Lower lobe of right lung (tissue), 2 donors: ENCODE results near the gene NOL9. TPM values are rescaled to one million over a fixed set of nuclear protein-coding genes. Genes with fewer than 3 reads are reported as not detected.
A peak's percentile ranks its signal among the peaks of the same experiment; 100 is the strongest.

Source experiments
- ATAC-seq, 2 donors: fragments of 200-7000 bp; cut with Tn5 transposase; one replicate each; pipeline ENCODE4 v1.9.1; 2020 to 2022; ENCODE audit warnings: mild to moderate bottlenecking in 2 of 2, moderate library complexity in 2 of 2
- DNase-seq: peaks from one replicate; pipeline ENCODE4 v3.0.0-alpha.2; 2020
- H3K27ac ChIP-seq: fragments of 200-600 bp; one replicate; pipeline ENCODE4 v1.8.0; 2022
- H3K27me3 ChIP-seq: fragments of 200-600 bp; one replicate; pipeline ENCODE4 v1.8.0; 2022; ENCODE audit warnings: low read depth
- H3K36me3 ChIP-seq: fragments of 200-600 bp; one replicate; pipeline ENCODE4 v1.8.0; 2022; ENCODE audit warnings: mild to moderate bottlenecking
- H3K4me1 ChIP-seq: fragments of 200-600 bp; one replicate; pipeline ENCODE4 v1.8.0; 2022
- H3K4me3 ChIP-seq: fragments of 200-600 bp; one replicate; pipeline ENCODE4 v1.8.0; 2022; ENCODE audit warnings: mild to moderate bottlenecking
- H3K9me3 ChIP-seq: fragments of 200-600 bp; one replicate; pipeline ENCODE4 v1.8.0; 2022
- intact Hi-C: fragments of 100-400 bp; cut with DNase I; formaldehyde crosslinking; loops from one replicate; pipeline ENCODE4 v1.11.0; 2022
- total RNA-seq: library from RNA; stranded (reverse); fragmentation: NEBNext Ultra II Directional; extraction: Animal tissue kit (Norgen Biotek cat#: 25700); gene quantifications from one replicate; pipeline ENCODE4 v1.2.1, GENCODE V29; 2021
- TF ChIP-seq, protein P1 (sequence below): fragments of 200-600 bp; IDR thresholded peaks from one replicate; pipeline ENCODE4 v1.8.0; 2022; ENCODE audit warnings: antibody characterized with exemption, mild to moderate bottlenecking
- donor health status: DM: no; HTN: yes; CAD: no; lungs with severe emphysema.

NOL9 gene
- total RNA-seq, 1 donor from 2014 or later: 19.4 TPM

DNA sequence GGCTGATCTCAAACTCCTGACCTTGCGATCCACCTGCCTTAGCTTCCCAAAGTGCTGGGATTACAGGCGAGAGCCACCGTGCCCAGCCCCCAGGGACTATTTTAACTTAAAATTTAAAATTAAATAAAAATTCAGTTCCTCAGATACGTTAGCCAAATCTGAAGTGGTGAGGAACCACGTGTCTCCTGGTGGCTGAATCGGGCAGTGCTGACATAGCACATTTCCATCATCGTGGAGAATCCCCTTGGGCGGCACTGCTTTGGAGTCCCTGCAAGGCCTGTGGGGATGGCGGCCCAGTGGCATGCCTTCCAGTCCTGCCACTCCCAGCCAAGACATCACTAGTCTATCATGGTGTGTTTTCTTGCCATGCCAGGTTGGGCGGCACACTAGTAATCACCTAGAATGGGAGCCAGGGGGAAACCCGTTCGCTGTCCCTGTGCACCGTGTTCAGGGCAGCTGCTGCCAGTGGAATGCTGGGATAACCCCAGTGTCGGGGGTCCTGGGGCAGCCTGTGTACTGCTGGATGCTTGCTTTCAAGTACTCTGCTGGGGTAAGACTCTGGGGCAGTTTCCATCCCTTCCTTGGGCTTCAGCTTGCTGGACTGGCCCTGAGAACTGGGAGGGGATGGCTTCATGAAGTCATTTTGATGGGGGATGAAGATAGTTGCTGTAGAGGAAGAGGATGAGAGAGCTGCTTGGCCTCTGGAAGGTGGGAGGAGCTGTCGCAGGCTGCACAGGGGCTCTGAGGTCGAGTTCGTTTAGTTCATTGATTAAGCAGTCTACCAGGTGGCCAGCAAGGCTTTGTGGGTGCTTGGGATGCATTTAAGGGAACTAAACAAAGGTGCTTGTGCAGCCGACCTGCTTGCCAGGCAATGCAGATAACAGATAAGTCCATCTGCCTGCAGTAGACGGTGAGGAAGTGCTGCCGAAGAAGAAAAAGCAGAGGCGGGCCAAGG lies 30.1 kb upstream of the NOL9 start:
- H3K9me3 ChIP-seq: no peaks in the 10 kb centered on the region
- TF ChIP-seq, protein P1, sequence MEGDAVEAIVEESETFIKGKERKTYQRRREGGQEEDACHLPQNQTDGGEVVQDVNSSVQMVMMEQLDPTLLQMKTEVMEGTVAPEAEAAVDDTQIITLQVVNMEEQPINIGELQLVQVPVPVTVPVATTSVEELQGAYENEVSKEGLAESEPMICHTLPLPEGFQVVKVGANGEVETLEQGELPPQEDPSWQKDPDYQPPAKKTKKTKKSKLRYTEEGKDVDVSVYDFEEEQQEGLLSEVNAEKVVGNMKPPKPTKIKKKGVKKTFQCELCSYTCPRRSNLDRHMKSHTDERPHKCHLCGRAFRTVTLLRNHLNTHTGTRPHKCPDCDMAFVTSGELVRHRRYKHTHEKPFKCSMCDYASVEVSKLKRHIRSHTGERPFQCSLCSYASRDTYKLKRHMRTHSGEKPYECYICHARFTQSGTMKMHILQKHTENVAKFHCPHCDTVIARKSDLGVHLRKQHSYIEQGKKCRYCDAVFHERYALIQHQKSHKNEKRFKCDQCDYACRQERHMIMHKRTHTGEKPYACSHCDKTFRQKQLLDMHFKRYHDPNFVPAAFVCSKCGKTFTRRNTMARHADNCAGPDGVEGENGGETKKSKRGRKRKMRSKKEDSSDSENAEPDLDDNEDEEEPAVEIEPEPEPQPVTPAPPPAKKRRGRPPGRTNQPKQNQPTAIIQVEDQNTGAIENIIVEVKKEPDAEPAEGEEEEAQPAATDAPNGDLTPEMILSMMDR: no peak
- no peaks in the 10 kb centered on the region for H3K27me3 ChIP-seq
- intact Hi-C loops: no loop called here
- peaks cover 51% of the 10 kb centered on the region for H3K4me1 ChIP-seq
- H3K27ac ChIP-seq: no peak overlapping the region
- DNase-seq (no peak), ATAC-seq (no peak)
- no peak overlapping the region for H3K4me3 ChIP-seq
- peaks cover 29% of the 10 kb centered on the region for H3K36me3 ChIP-seq

DNA sequence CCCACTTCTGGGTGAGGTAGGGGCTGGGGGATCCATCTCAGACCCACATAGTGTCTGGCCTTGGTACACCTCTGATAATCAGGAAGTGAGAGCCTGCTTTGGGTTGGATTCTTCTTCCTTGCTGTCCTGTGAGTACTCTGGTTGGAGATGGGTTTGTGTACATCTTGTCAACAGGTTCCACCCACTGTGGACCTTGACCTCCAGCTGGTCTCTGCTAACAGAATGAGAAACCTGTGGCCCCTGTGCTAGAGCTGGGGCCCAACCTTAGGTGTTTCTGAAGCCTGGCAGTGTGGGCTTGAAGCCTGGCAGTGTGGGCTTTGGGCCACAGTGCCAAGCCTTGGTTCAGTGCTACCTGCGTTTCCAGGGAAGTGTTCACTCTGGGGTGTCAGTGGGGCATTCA lies 28.1 kb upstream of the NOL9 start:
- H3K27me3 ChIP-seq: no peaks in the 10 kb centered on the region
- intact Hi-C loops: no loop called here
- H3K4me3 ChIP-seq: peak overlapping the region; percentile 4
- H3K36me3 ChIP-seq: peaks cover 12% of the 10 kb centered on the region
- peak overlapping the region; percentile 28 for H3K27ac ChIP-seq
- H3K4me1 ChIP-seq: peaks cover 45% of the 10 kb centered on the region
- ATAC-seq (no peak), DNase-seq (no peak)
- no peaks in the 10 kb centered on the region for H3K9me3 ChIP-seq
- TF ChIP-seq, protein P1: no peak

DNA sequence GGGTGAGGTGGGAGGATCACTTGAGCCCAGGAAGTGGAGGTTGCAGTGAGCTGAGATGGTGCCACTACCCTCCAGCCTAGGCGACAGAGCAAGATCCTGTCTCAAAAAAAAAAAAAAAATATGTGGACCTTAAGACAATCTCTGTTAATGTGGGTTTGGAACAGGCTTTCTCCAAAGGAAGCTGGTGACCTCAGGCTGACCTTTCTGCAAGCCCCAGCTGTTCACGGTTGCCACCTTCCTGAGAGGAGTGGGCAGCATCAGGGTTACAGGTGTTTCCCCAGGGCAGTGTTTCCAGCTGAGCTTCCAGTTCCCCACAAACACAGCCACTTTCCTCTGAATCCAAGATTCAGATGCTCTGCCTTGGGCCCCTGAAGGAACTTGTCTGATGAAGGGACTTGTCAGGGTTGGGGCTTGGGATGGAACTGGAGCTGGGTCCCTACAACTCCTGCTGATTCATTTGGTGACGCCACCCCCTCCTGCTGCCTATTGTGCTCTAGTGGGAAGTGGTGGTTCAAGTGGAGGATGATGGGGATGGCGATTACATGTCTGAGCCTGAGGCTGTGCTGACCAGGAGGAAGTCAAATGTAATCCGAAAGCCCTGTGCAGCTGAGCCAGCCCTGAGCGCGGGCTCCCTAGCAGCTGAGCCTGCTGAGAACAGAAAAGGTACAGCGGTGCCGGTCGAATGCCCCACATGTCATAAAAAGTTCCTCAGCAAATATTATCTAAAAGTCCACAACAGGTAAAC lies 27.4 kb upstream of the NOL9 start:
- H3K27ac ChIP-seq: peak overlapping the region; percentile 94
- H3K4me3 ChIP-seq: peak overlapping the region; percentile 4
- H3K4me1 ChIP-seq: peaks cover 41% of the 10 kb centered on the region
- ATAC-seq (peak in 1 of 2 donors; percentile 5), DNase-seq (peak; percentile 70)
- intact Hi-C loops: no loop called here
- no peaks in the 10 kb centered on the region for H3K9me3 ChIP-seq
- TF ChIP-seq, protein P1: no peak
- H3K27me3 ChIP-seq: no peaks in the 10 kb centered on the region
- peaks cover 5% of the 10 kb centered on the region for H3K36me3 ChIP-seq

DNA sequence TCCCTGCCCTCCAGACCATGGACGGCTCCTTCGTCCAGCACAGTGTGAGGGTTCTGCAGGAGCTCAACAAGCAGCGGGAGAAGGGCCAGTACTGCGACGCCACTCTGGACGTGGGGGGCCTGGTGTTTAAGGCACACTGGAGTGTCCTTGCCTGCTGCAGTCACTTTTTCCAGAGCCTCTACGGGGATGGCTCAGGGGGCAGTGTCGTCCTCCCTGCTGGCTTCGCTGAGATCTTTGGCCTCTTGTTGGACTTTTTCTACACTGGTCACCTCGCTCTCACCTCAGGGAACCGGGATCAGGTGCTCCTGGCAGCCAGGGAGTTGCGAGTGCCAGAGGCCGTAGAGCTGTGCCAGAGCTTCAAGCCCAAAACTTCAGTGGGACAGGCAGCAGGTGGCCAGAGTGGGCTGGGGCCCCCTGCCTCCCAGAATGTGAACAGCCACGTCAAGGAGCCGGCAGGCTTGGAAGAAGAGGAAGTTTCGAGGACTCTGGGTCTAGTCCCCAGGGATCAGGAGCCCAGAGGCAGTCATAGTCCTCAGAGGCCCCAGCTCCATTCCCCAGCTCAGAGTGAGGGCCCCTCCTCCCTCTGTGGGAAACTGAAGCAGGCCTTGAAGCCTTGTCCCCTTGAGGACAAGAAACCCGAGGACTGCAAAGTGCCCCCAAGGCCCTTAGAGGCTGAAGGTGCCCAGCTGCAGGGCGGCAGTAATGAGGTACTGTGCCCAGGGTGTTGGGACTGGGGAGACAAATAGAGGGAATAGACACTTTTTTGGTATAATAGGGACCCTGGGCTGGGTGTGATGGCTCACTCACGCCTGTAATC lies 26.5 kb upstream of the NOL9 start:
- ATAC-seq: no peak
- H3K27me3 ChIP-seq: no peaks in the 10 kb centered on the region

More for the DNA sequence above, 26.5 kb upstream of the NOL9 start:
- TF ChIP-seq, protein P1: no peak
- peak overlapping the region; percentile 94 for H3K27ac ChIP-seq
- intact Hi-C loops: no loop called here
- H3K36me3 ChIP-seq: peaks cover 4% of the 10 kb centered on the region
- peak overlapping the region; percentile 90 for H3K4me3 ChIP-seq
- DNase-seq: peak; percentile 58
- no peaks in the 10 kb centered on the region for H3K9me3 ChIP-seq
- peaks cover 41% of the 10 kb centered on the region for H3K4me1 ChIP-seq
